IMR-90 (cell line): ENCODE measurements around the gene DRAP1. TPM values are rescaled to one million over a fixed set of nuclear protein-coding genes. Genes with fewer than 3 reads are reported as not detected.

Source experiments
- ATAC-seq: fragments of 200-7000 bp; cut with Tn5 transposase; 2 replicates; pipeline ENCODE4 v1.9.1; 2020; ENCODE audit warnings: low read depth, mild to moderate bottlenecking, moderate library complexity
- BruUV-seq: library from RNA; stranded (reverse); fragments of 400-500 nt; replicated peaks from 2 replicates; lab custom pipeline; 2021; lab: Mats Ljungman, UMichigan
- CTCF ChIA-PET: fragments of 300-600 bp; formaldehyde crosslinking; extraction: SDS; loops from one replicate; lab custom pipeline; 2021; ENCODE audit warnings: antibody characterized with exemption; lab: Yijun Ruan, JAX
- POLR2A ChIA-PET: fragments of 300-600 bp; sonication (Branson Sonifier 250); formaldehyde crosslinking; loops from one replicate; lab custom pipeline; 2022; ENCODE audit warnings: antibody characterized with exemption; ENCODE audit not compliant: unreplicated experiment; lab: Charles Lee
- DNase-seq: peaks from one replicate; pipeline ENCODE4 v3.0.0; 2013
- H2AFZ ChIP-seq: replicated peaks from 2 replicates; pipeline ENCODE3; 2013; ENCODE audit warnings: low read length, mild to moderate bottlenecking; ENCODE audit not compliant: poor library complexity
- H2AK5ac ChIP-seq: 2 replicates; pipeline ENCODE4 v1.6.1; 2013; ENCODE audit warnings: low read depth, low read length, inconsistent platforms
- H2AK9ac ChIP-seq: replicated peaks from 2 replicates; pipeline ENCODE3; 2013; ENCODE audit warnings: mild to moderate bottlenecking, low read depth, low read length, moderate library complexity; ENCODE audit not compliant: poor library complexity
- H2BK120ac ChIP-seq: 2 replicates; pipeline ENCODE4 v1.6.1; 2013; ENCODE audit warnings: low read depth, low read length, inconsistent platforms
- H2BK15ac ChIP-seq: 3 replicates; pipeline ENCODE4 v1.6.1; 2013; ENCODE audit warnings: low read depth, low read length, inconsistent platforms
- H2BK20ac ChIP-seq: 2 replicates; pipeline ENCODE4 v1.6.1; 2013; ENCODE audit warnings: low read depth, mild to moderate bottlenecking, inconsistent platforms, low read length, moderate library complexity
- H2BK5ac ChIP-seq: 2 replicates; pipeline ENCODE4 v1.6.1; 2013; ENCODE audit warnings: mild to moderate bottlenecking, low read depth, low read length, inconsistent platforms; ENCODE audit not compliant: poor library complexity, severe bottlenecking
- H3K14ac ChIP-seq: replicated peaks from 2 replicates; pipeline ENCODE4 v1.6.1; 2013; ENCODE audit warnings: low read depth, low read length, inconsistent platforms
- H3K18ac ChIP-seq: 2 replicates; pipeline ENCODE4 v1.6.1; 2013; ENCODE audit warnings: low read depth, low read length, control low read depth
- H3K23ac ChIP-seq: 2 replicates; pipeline ENCODE4 v1.6.1; 2013; ENCODE audit warnings: low read depth, low read length, inconsistent platforms
- H3K27ac ChIP-seq: 2 replicates; pipeline ENCODE4 v1.5.1; 2013; ENCODE audit warnings: mild to moderate bottlenecking, control low read depth, low read length; ENCODE audit not compliant: insufficient read depth
- H3K27me3 ChIP-seq: 2 replicates; pipeline ENCODE4 v1.6.1; 2013; ENCODE audit warnings: low read length; ENCODE audit not compliant: control insufficient read depth, insufficient read depth
- H3K36me3 ChIP-seq: 2 replicates; pipeline ENCODE4 v1.6.1; 2013; ENCODE audit warnings: low read length, mixed read lengths; ENCODE audit not compliant: control insufficient read depth, insufficient read depth
- H3K4ac ChIP-seq: 2 replicates; pipeline ENCODE4 v1.6.1; 2013; ENCODE audit warnings: low read depth, low read length, inconsistent platforms
- H3K4me1 ChIP-seq: 2 replicates; pipeline ENCODE4 v1.6.1; 2013; ENCODE audit warnings: low read length, mixed read lengths; ENCODE audit not compliant: control insufficient read depth, insufficient read depth
- H3K4me2 ChIP-seq: 2 replicates; pipeline ENCODE4 v1.6.1; 2013; ENCODE audit warnings: low read depth, mild to moderate bottlenecking, control low read depth, low read length, moderate library complexity
- H3K4me3 ChIP-seq: 2 replicates; pipeline ENCODE4 v1.5.1; 2013; ENCODE audit warnings: low read depth, mild to moderate bottlenecking, control low read depth, low read length, moderate library complexity; ENCODE audit not compliant: insufficient read depth
- H3K56ac ChIP-seq: 2 replicates; pipeline ENCODE4 v1.6.1; 2013; ENCODE audit warnings: low read length, inconsistent platforms; ENCODE audit not compliant: insufficient read depth; ENCODE audit errors: extremely low read depth
- H3K79me1 ChIP-seq, 2 experiments: 2 replicates each; pipeline ENCODE4 v1.6.1; 2013; ENCODE audit warnings: low read length in 2 of 2, inconsistent platforms in 1 of 2, low read depth in 1 of 2
- H3K9ac ChIP-seq: 2 replicates; pipeline ENCODE4 v1.6.1; 2013; ENCODE audit warnings: low read depth, low read length, control low read depth
- H3K9me1 ChIP-seq: 2 replicates; pipeline ENCODE4 v1.6.1; 2013; ENCODE audit warnings: low read length, inconsistent platforms; ENCODE audit not compliant: insufficient read depth
- H3K9me3 ChIP-seq: 2 replicates; pipeline ENCODE4 v1.6.1; 2013; ENCODE audit warnings: low read length; ENCODE audit not compliant: control insufficient read depth, insufficient read depth
- H4K20me1 ChIP-seq: 2 replicates; pipeline ENCODE4 v1.6.1; 2013; ENCODE audit warnings: low read length, inconsistent platforms; ENCODE audit not compliant: insufficient read depth
- H4K5ac ChIP-seq: 2 replicates; pipeline ENCODE4 v1.6.1; 2013; ENCODE audit warnings: mild to moderate bottlenecking, low read depth, low read length, control low read depth
- H4K8ac ChIP-seq, 2 experiments: 2 replicates each; pipeline ENCODE4 v1.6.1; 2013; ENCODE audit warnings: low read depth in 2 of 2, low read length in 2 of 2, control low read depth in 1 of 2, inconsistent platforms in 1 of 2
- H4K91ac ChIP-seq: 2 replicates; pipeline ENCODE4 v1.6.1; 2013; ENCODE audit warnings: low read depth, low read length, inconsistent platforms; ENCODE audit not compliant: insufficient read depth
- POLR2A ChIP-seq: IDR thresholded peaks from 2 replicates; pipeline ENCODE4 v1.6.1; 2012; ENCODE audit warnings: mild to moderate bottlenecking, low read depth, low read length
- WGBS, 2 experiments: methylation state at CpG; one replicate each; pipeline versions ENCODE4 v1.1.5 to v1.1.7; 2013; ENCODE audit warnings: missing lambda C conversion rate in 2 of 2; ENCODE audit not compliant: insufficient read length in 1 of 2; ENCODE audit errors: extremely low coverage in 2 of 2; 5-methylcytosine and 5-hydroxymethylcytosine counted together
- dilution Hi-C: fragments of 300-500 bp; cut with HindIII; formaldehyde crosslinking; loops from one replicate; pipeline ENCODE4 v1.14.3; 2018; ENCODE audit warnings: low sequenced_read_pairs; ENCODE audit not compliant: unreplicated experiment
- in situ Hi-C: fragments of 300-500 bp; cut with MboI; formaldehyde crosslinking; loops from 3 replicates; pipeline ENCODE4 v1.14.3; 2019; ENCODE audit warnings: low sequenced_read_pairs, inconsistent platforms, mixed read lengths
- intact Hi-C: fragments of 100-400 bp; cut with micrococcal nuclease; formaldehyde crosslinking; loops from 2 replicates; pipeline ENCODE4 v1.10.0; 2022
- polyA plus RNA-seq, 3 experiments: library from polyadenylated mRNA; depleted of rRNA; stranded (reverse); fragments of >200 nt; gene quantifications; 2 replicates each; pipeline ENCODE4 v1.2.3, GENCODE V29; 2012; ENCODE audit warnings: low replicate concordance in 1 of 3
- total RNA-seq: library from RNA; depleted of rRNA; stranded (reverse); fragments of >200 nt; gene quantifications from 2 replicates; pipeline ENCODE4 v1.2.3, GENCODE V29; 2012
- TF ChIP-seq, protein P1 (sequence below): fragments of 150-350 bp; IDR thresholded peaks from 2 replicates; pipeline ENCODE4 v1.6.1; 2017; ENCODE audit warnings: mild to moderate bottlenecking, antibody characterized with exemption, low read length, low read depth

The DRAP1 gene
- total and polyA plus RNA-seq, 2 of the 4 experiments (the other 2 are of a cell fraction), result 237 to 344 TPM

DNA sequence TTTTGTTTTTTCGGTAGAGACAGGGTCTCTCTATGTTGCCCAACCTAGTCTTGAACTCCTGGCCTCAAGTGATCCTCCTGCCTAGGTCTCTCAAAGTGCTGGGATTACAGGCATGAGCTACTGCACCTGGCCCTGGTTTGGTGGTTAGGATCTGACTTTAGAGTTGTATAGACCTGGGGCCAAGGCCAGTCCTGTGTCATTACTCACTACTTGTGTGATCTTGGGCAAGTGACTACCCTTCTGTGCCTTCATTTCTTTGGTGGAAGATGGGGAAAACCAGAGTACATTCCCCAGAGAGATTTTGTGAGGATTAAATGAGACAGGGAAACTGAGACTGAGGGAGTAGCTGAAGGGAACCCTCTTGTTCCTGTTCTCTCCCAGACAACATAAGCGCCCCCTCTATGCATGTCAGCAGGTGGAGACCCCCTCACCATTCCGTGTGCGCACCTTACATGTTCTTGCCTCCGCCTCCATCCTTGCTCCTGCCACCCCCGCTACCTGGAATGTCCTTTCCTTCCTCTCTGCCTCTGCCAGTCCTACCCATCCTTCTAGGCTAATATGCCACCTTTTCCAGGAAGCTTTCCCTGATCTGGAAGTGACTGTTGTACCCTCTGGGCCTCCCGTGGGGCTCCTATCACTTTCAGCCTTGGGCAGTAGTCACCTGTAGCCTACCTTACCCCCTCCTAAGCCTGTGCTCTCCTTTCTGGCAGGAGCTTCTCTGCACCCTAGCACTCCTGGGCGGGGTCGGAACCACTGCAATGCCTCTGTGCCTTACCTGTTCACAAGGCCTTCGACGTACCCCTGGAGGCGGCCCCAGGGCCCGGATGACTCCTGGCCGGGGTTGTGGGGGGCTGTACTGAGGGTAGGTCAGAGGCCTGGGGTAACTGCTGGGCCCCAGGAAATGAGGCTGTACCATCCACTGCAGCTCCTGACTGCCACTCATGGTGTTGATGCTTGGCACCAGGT lies 22.9 kb upstream of the DRAP1 start:
- Histone ChIP-seq H3K23ac (peak overlapping the region; percentile 99), H3K27me3 (no peaks in the 10 kb centered on the region), H3K79me1 (peaks cover 8 to 30% of the 10 kb centered on the region in 2 experiments), H4K5ac (peak overlapping the region; percentile 14), H4K8ac (peak overlapping the region; percentile 84 to 93; a peak in 3 of 4 replicates), H2BK120ac (peak overlapping the region; percentile 58), H2AK9ac (peak overlapping the region; percentile 92), H4K91ac (peak overlapping the region; percentile 24), H3K9me3 (no peaks in the 10 kb centered on the region), H3K4ac (peak overlapping the region; percentile 93), H3K4me3 (peak overlapping the region; percentile 98; the same call in 1 of the 2 replicates), H3K4me2 (peak overlapping the region; percentile 69), H2BK20ac (no peak overlapping the region), H2AK5ac (peak overlapping the region; percentile 45), H3K9ac (peak overlapping the region; percentile 54; the same call in 1 of the 2 replicates), H3K4me1 (peaks cover 35% of the 10 kb centered on the region), H2BK15ac (no peak overlapping the region), H2AFZ (peak overlapping the region; percentile 59), H2BK5ac (peak overlapping the region; percentile 72), H3K9me1 (peaks cover 7% of the 10 kb centered on the region; the same call in 1 of the 2 replicates), H3K14ac (peak overlapping the region; percentile 97), H4K20me1 (peaks cover 83% of the 10 kb centered on the region), H3K18ac (peak overlapping the region; percentile 17; the same call in 1 of the 2 replicates), H3K56ac (peak overlapping the region; percentile 62; the same call in 1 of the 2 replicates), H3K27ac (peak overlapping the region; percentile 28), H3K36me3 (peaks cover 46% of the 10 kb centered on the region)
- dilution Hi-C loops, result no loop called here
- in situ Hi-C loops, result no loop called here
- no TSS peak for BruUV-seq
- CTCF ChIA-PET, result interaction anchor here (1.2 kb wide), 1 partner anchor 126 kb away, joined by 4 read pairs; no protein-coding TSS in a partner anchor
- TF ChIP-seq POLR2A, result peak; percentile 17; the same call in 1 of the 2 replicates
- TF ChIP-seq, protein P1, sequence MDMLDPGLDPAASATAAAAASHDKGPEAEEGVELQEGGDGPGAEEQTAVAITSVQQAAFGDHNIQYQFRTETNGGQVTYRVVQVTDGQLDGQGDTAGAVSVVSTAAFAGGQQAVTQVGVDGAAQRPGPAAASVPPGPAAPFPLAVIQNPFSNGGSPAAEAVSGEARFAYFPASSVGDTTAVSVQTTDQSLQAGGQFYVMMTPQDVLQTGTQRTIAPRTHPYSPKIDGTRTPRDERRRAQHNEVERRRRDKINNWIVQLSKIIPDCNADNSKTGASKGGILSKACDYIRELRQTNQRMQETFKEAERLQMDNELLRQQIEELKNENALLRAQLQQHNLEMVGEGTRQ, result no peak
- DNase-seq (no peak), ATAC-seq (no peak)
- intact Hi-C loops, result no loop called here
- POLR2A ChIA-PET, result interaction anchor here (0.9 kb wide), 1 partner anchor 8 kb away, joined by 7 read pairs; the partner anchor contains the start of gene FIBP
- WGBS, 2 experiments, result 75% methylated on average over 4 of the region's 14 CpGs; no CpG with 5 or more reads in 1 of the 2 experiments
